Activated B cell treated with CpG ODN at 0.5 μM for 24 hours (primary cell): Measurements from ENCODE around the gene DOK7. TPM values are rescaled to one million over a fixed set of nuclear protein-coding genes. Genes with fewer than 3 reads are reported as not detected.

Experiments
- ATAC-seq: fragments of 200-7000 bp; cut with Tn5 transposase; one replicate; pipeline ENCODE4 v1.10.0; 2021; ENCODE audit warnings: low read depth, mild to moderate bottlenecking, moderate library complexity
- CTCF ChIA-PET: fragments of 350-600 bp; sonication (Branson Sonifier 250); formaldehyde crosslinking; loops from one replicate; lab custom pipeline; 2021; ENCODE audit warnings: antibody characterized with exemption; lab: Charles Lee
- POLR2A ChIA-PET: fragments of 350-600 bp; sonication (Branson Sonifier 250); formaldehyde crosslinking; loops from one replicate; lab custom pipeline; 2021; ENCODE audit warnings: antibody characterized with exemption; lab: Charles Lee
- DNase-seq: peaks from one replicate; pipeline ENCODE4 v3.0.0; 2022
- H3K27ac Mint-ChIP-seq: one replicate; pipeline ENCODE4 v1.8.0; 2020; ENCODE audit warnings: mixed read lengths
- H3K27me3 Mint-ChIP-seq: one replicate; pipeline ENCODE4 v1.8.0; 2021; ENCODE audit warnings: mixed read lengths
- H3K36me3 Mint-ChIP-seq: one replicate; pipeline ENCODE4 v1.8.0; 2021; ENCODE audit warnings: low read depth, mixed read lengths
- H3K4me1 Mint-ChIP-seq: one replicate; pipeline ENCODE4 v1.8.0; 2021; ENCODE audit warnings: mixed read lengths
- H3K4me3 Mint-ChIP-seq: one replicate; pipeline ENCODE4 v1.8.0; 2020; ENCODE audit warnings: mild to moderate bottlenecking, mixed read lengths
- H3K9me3 Mint-ChIP-seq: one replicate; pipeline ENCODE4 v1.8.0; 2020; ENCODE audit warnings: mixed read lengths
- CTCF ChIP-seq: fragments of 200-600 bp; IDR thresholded peaks from one replicate; pipeline ENCODE4 v1.8.0; 2022; ENCODE audit warnings: antibody characterized with exemption, mild to moderate bottlenecking
- intact Hi-C: fragments of 100-400 bp; cut with micrococcal nuclease; formaldehyde crosslinking; loops from one replicate; pipeline ENCODE4 v1.15.1; 2024
- total RNA-seq: library from RNA; stranded (reverse); gene quantifications from 2 replicates; pipeline ENCODE4 v1.2.3, GENCODE V29; 2022

The DOK7 gene
- total RNA-seq, 1 donor from 2014 or later, result 2.7 TPM

GRCh38 chr4:3445829-3446545 is 17.1 kb upstream of the DOK7 start:
- Mint-ChIP-seq H3K9me3 (no peaks in the 10 kb centered on the region), H3K27me3 (peaks cover 4% of the 10 kb centered on the region), H3K36me3 (no peaks in the 10 kb centered on the region), H3K4me1 (no peaks in the 10 kb centered on the region), H3K27ac (no peak overlapping the region), H3K4me3 (no peak overlapping the region)
- intact Hi-C loops, result loop anchor here (10.0 kb wide), 1 partner anchor 221 kb away; no protein-coding TSS in a partner anchor
- ChIA-PET CTCF (interaction anchor here (1.7 to 2.8 kb wide), 2 partner anchors 100 kb away, joined by 6 to 37 read pairs; no protein-coding TSS in a partner anchor), POLR2A (no interaction called here)
- TF ChIP-seq CTCF, result no peak
- no peak for ATAC-seq
- no peak for DNase-seq

- ChIA-PET CTCF (interaction anchor here (1.7 kb wide), 1 partner anchor 100 kb away, joined by 6 read pairs; no protein-coding TSS in a partner anchor), POLR2A (no interaction called here)
- H3K27ac Mint-ChIP-seq, result no peak overlapping the region
- peaks cover 4% of the 10 kb centered on the region for H3K27me3 Mint-ChIP-seq
- no peak overlapping the region for H3K4me3 Mint-ChIP-seq
- ATAC-seq, result no peak
- no peak for DNase-seq
- intact Hi-C loops, result loop anchor here (10.0 kb wide), 1 partner anchor 222 kb away; no protein-coding TSS in a partner anchor
- H3K36me3 Mint-ChIP-seq, result no peaks in the 10 kb centered on the region
- no peaks in the 10 kb centered on the region for H3K4me1 Mint-ChIP-seq
- no peak for TF ChIP-seq CTCF
- H3K9me3 Mint-ChIP-seq, result no peaks in the 10 kb centered on the region
Observed at GRCh38 chr4:3446631-3447320, 16.3 kb upstream of the DOK7 start.

- peaks cover 4% of the 10 kb centered on the region for H3K27me3 Mint-ChIP-seq
- no peak for TF ChIP-seq CTCF
- no peaks in the 10 kb centered on the region for H3K9me3 Mint-ChIP-seq
- DNase-seq (no peak), ATAC-seq (no peak)
- H3K36me3 Mint-ChIP-seq, result no peaks in the 10 kb centered on the region
- no peak overlapping the region for H3K27ac Mint-ChIP-seq
- no peak overlapping the region for H3K4me3 Mint-ChIP-seq
- intact Hi-C loops, result loop anchor here (10.0 kb wide), 1 partner anchor 223 kb away; no protein-coding TSS in a partner anchor
- H3K4me1 Mint-ChIP-seq, result no peaks in the 10 kb centered on the region
- CTCF ChIA-PET, result interaction anchor here (1.7 kb wide), 1 partner anchor 101 kb away, joined by 6 read pairs; no protein-coding TSS in a partner anchor
- POLR2A ChIA-PET, result no interaction called here
Observed at GRCh38 chr4:3447431-3448395, 15.4 kb upstream of the DOK7 start.

GRCh38 chr4:3449047-3449573 is 14.0 kb upstream of the DOK7 start:
- intact Hi-C loops, result loop anchor here (10.0 kb wide), 1 partner anchor 224 kb away; no protein-coding TSS in a partner anchor
- peaks cover 6% of the 10 kb centered on the region for H3K27me3 Mint-ChIP-seq
- no peaks in the 10 kb centered on the region for H3K4me1 Mint-ChIP-seq
- ChIA-PET CTCF (no interaction called here), POLR2A (no interaction called here)
- no peaks in the 10 kb centered on the region for H3K9me3 Mint-ChIP-seq
- no peak for ATAC-seq
- TF ChIP-seq CTCF, result no peak
- H3K27ac Mint-ChIP-seq, result no peak overlapping the region
- no peak overlapping the region for H3K4me3 Mint-ChIP-seq
- DNase-seq, result no peak
- no peaks in the 10 kb centered on the region for H3K36me3 Mint-ChIP-seq
